IMR-90 (cell line): ENCODE data around the gene SCGB3A2. TPM values are rescaled to one million over a fixed set of nuclear protein-coding genes. Genes with fewer than 3 reads are reported as not detected.

ENCODE experiments used
- ATAC-seq: fragments of 200-7000 bp; cut with Tn5 transposase; 2 replicates; pipeline ENCODE4 v1.9.1; 2020; ENCODE audit warnings: low read depth, mild to moderate bottlenecking, moderate library complexity
- BruUV-seq: library from RNA; stranded (reverse); fragments of 400-500 nt; replicated peaks from 2 replicates; lab custom pipeline; 2021; lab: Mats Ljungman, UMichigan
- CTCF ChIA-PET: fragments of 300-600 bp; formaldehyde crosslinking; extraction: SDS; loops from one replicate; lab custom pipeline; 2021; ENCODE audit warnings: antibody characterized with exemption; lab: Yijun Ruan, JAX
- POLR2A ChIA-PET: fragments of 300-600 bp; sonication (Branson Sonifier 250); formaldehyde crosslinking; loops from one replicate; lab custom pipeline; 2022; ENCODE audit warnings: antibody characterized with exemption; ENCODE audit not compliant: unreplicated experiment; lab: Charles Lee
- DNase-seq: peaks from one replicate; pipeline ENCODE4 v3.0.0; 2013
- H2AFZ ChIP-seq: replicated peaks from 2 replicates; pipeline ENCODE3; 2013; ENCODE audit warnings: low read length, mild to moderate bottlenecking; ENCODE audit not compliant: poor library complexity
- H2AK5ac ChIP-seq: 2 replicates; pipeline ENCODE4 v1.6.1; 2013; ENCODE audit warnings: low read depth, low read length, inconsistent platforms
- H2AK9ac ChIP-seq: replicated peaks from 2 replicates; pipeline ENCODE3; 2013; ENCODE audit warnings: mild to moderate bottlenecking, low read depth, low read length, moderate library complexity; ENCODE audit not compliant: poor library complexity
- H2BK120ac ChIP-seq: 2 replicates; pipeline ENCODE4 v1.6.1; 2013; ENCODE audit warnings: low read depth, low read length, inconsistent platforms
- H2BK15ac ChIP-seq: 3 replicates; pipeline ENCODE4 v1.6.1; 2013; ENCODE audit warnings: low read depth, low read length, inconsistent platforms
- H2BK20ac ChIP-seq: 2 replicates; pipeline ENCODE4 v1.6.1; 2013; ENCODE audit warnings: low read depth, mild to moderate bottlenecking, inconsistent platforms, low read length, moderate library complexity
- H2BK5ac ChIP-seq: 2 replicates; pipeline ENCODE4 v1.6.1; 2013; ENCODE audit warnings: mild to moderate bottlenecking, low read depth, low read length, inconsistent platforms; ENCODE audit not compliant: poor library complexity, severe bottlenecking
- H3K14ac ChIP-seq: replicated peaks from 2 replicates; pipeline ENCODE4 v1.6.1; 2013; ENCODE audit warnings: low read depth, low read length, inconsistent platforms
- H3K18ac ChIP-seq: 2 replicates; pipeline ENCODE4 v1.6.1; 2013; ENCODE audit warnings: low read depth, low read length, control low read depth
- H3K23ac ChIP-seq: 2 replicates; pipeline ENCODE4 v1.6.1; 2013; ENCODE audit warnings: low read depth, low read length, inconsistent platforms
- H3K27ac ChIP-seq: 2 replicates; pipeline ENCODE4 v1.5.1; 2013; ENCODE audit warnings: mild to moderate bottlenecking, control low read depth, low read length; ENCODE audit not compliant: insufficient read depth
- H3K27me3 ChIP-seq: 2 replicates; pipeline ENCODE4 v1.6.1; 2013; ENCODE audit warnings: low read length; ENCODE audit not compliant: control insufficient read depth, insufficient read depth
- H3K36me3 ChIP-seq: 2 replicates; pipeline ENCODE4 v1.6.1; 2013; ENCODE audit warnings: low read length, mixed read lengths; ENCODE audit not compliant: control insufficient read depth, insufficient read depth
- H3K4ac ChIP-seq: 2 replicates; pipeline ENCODE4 v1.6.1; 2013; ENCODE audit warnings: low read depth, low read length, inconsistent platforms
- H3K4me1 ChIP-seq: 2 replicates; pipeline ENCODE4 v1.6.1; 2013; ENCODE audit warnings: low read length, mixed read lengths; ENCODE audit not compliant: control insufficient read depth, insufficient read depth
- H3K4me2 ChIP-seq: 2 replicates; pipeline ENCODE4 v1.6.1; 2013; ENCODE audit warnings: low read depth, mild to moderate bottlenecking, control low read depth, low read length, moderate library complexity
- H3K4me3 ChIP-seq: 2 replicates; pipeline ENCODE4 v1.5.1; 2013; ENCODE audit warnings: low read depth, mild to moderate bottlenecking, control low read depth, low read length, moderate library complexity; ENCODE audit not compliant: insufficient read depth
- H3K56ac ChIP-seq: 2 replicates; pipeline ENCODE4 v1.6.1; 2013; ENCODE audit warnings: low read length, inconsistent platforms; ENCODE audit not compliant: insufficient read depth; ENCODE audit errors: extremely low read depth
- H3K79me1 ChIP-seq, 2 experiments: 2 replicates each; pipeline ENCODE4 v1.6.1; 2013; ENCODE audit warnings: low read length in 2 of 2, inconsistent platforms in 1 of 2, low read depth in 1 of 2
- H3K9ac ChIP-seq: 2 replicates; pipeline ENCODE4 v1.6.1; 2013; ENCODE audit warnings: low read depth, low read length, control low read depth
- H3K9me1 ChIP-seq: 2 replicates; pipeline ENCODE4 v1.6.1; 2013; ENCODE audit warnings: low read length, inconsistent platforms; ENCODE audit not compliant: insufficient read depth
- H3K9me3 ChIP-seq: 2 replicates; pipeline ENCODE4 v1.6.1; 2013; ENCODE audit warnings: low read length; ENCODE audit not compliant: control insufficient read depth, insufficient read depth
- H4K20me1 ChIP-seq: 2 replicates; pipeline ENCODE4 v1.6.1; 2013; ENCODE audit warnings: low read length, inconsistent platforms; ENCODE audit not compliant: insufficient read depth
- H4K5ac ChIP-seq: 2 replicates; pipeline ENCODE4 v1.6.1; 2013; ENCODE audit warnings: mild to moderate bottlenecking, low read depth, low read length, control low read depth
- H4K8ac ChIP-seq, 2 experiments: 2 replicates each; pipeline ENCODE4 v1.6.1; 2013; ENCODE audit warnings: low read depth in 2 of 2, low read length in 2 of 2, control low read depth in 1 of 2, inconsistent platforms in 1 of 2
- H4K91ac ChIP-seq: 2 replicates; pipeline ENCODE4 v1.6.1; 2013; ENCODE audit warnings: low read depth, low read length, inconsistent platforms; ENCODE audit not compliant: insufficient read depth
- CHD1 ChIP-seq: IDR thresholded peaks from 2 replicates; pipeline ENCODE4 v1.6.1; 2012; ENCODE audit warnings: low read depth, low read length, improper control_type of control experiment
- FOS ChIP-seq: fragments of 150-350 bp; IDR thresholded peaks from 2 replicates; pipeline ENCODE4 v1.6.1; 2016; ENCODE audit warnings: low read depth, low read length
- POLR2A ChIP-seq: IDR thresholded peaks from 2 replicates; pipeline ENCODE4 v1.6.1; 2012; ENCODE audit warnings: mild to moderate bottlenecking, low read depth, low read length
- RAD21 ChIP-seq: IDR thresholded peaks from 2 replicates; pipeline ENCODE4 v1.6.1; 2012; ENCODE audit warnings: low read length, improper control_type of control experiment
- WGBS, 2 experiments: methylation state at CpG; one replicate each; pipeline versions ENCODE4 v1.1.5 to v1.1.7; 2013; ENCODE audit warnings: missing lambda C conversion rate in 2 of 2; ENCODE audit not compliant: insufficient read length in 1 of 2; ENCODE audit errors: extremely low coverage in 2 of 2; 5-methylcytosine and 5-hydroxymethylcytosine counted together
- dilution Hi-C: fragments of 300-500 bp; cut with HindIII; formaldehyde crosslinking; loops from one replicate; pipeline ENCODE4 v1.14.3; 2018; ENCODE audit warnings: low sequenced_read_pairs; ENCODE audit not compliant: unreplicated experiment
- in situ Hi-C: fragments of 300-500 bp; cut with MboI; formaldehyde crosslinking; loops from 3 replicates; pipeline ENCODE4 v1.14.3; 2019; ENCODE audit warnings: low sequenced_read_pairs, inconsistent platforms, mixed read lengths
- intact Hi-C: fragments of 100-400 bp; cut with micrococcal nuclease; formaldehyde crosslinking; loops from 2 replicates; pipeline ENCODE4 v1.10.0; 2022
- polyA plus RNA-seq, 3 experiments: library from polyadenylated mRNA; depleted of rRNA; stranded (reverse); fragments of >200 nt; gene quantifications; 2 replicates each; pipeline ENCODE4 v1.2.3, GENCODE V29; 2012; ENCODE audit warnings: low replicate concordance in 1 of 3
- total RNA-seq: library from RNA; depleted of rRNA; stranded (reverse); fragments of >200 nt; gene quantifications from 2 replicates; pipeline ENCODE4 v1.2.3, GENCODE V29; 2012

SCGB3A2 gene
- total and polyA plus RNA-seq, 2 of the 4 experiments (the other 2 are of a cell fraction) = not detected

DNA sequence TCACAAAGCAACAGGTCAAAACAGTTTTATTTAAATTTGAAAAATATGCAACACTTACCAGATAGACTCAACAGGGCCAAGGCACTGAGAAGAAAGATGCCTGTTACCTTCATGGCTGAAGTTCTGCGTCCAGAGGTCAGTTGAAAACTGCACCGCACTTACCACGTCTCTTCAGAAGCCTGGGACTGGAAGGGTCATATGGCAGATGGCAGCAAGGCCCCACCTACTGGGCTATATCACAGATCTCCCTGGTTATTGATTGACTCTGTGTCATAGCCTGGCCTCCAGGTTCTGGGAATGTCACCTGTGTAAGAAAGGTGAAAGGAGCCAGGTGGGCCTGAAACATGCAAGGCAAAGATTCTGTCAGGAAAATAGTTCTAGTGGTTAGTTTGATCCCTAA, 47.0 kb upstream of the SCGB3A2 start, which contains the start of gene SPINK1:
TSS of gene SPINK1 (minus strand) at position 207 of the 400 bp plus-strand sequence. CDS start at position 113, 94 bp downstream.
- no peak for DNase-seq
- Histone ChIP-seq H3K9ac (no peak within 1 kb of the TSS), H3K27me3 (peaks cover 2% of the 10 kb centered on the region; the same call in 1 of the 2 replicates), H4K91ac (no peak within 1 kb of the TSS), H3K14ac (no peak within 1 kb of the TSS), H2BK15ac (no peak within 1 kb of the TSS), H3K9me3 (no peaks in the 10 kb centered on the region), H4K8ac (no peak within 1 kb of the TSS), H4K20me1 (no peaks in the 10 kb centered on the region), H3K79me1 (no peaks in the 10 kb centered on the region), H2BK20ac (no peak within 1 kb of the TSS), H2BK120ac (no peak within 1 kb of the TSS), H3K36me3 (no peaks in the 10 kb centered on the region), H3K18ac (no peak within 1 kb of the TSS), H3K4ac (no peak within 1 kb of the TSS), H3K27ac (no peak within 1 kb of the TSS), H3K56ac (no peak within 1 kb of the TSS), H3K4me3 (no peak within 1 kb of the TSS), H3K23ac (no peak within 1 kb of the TSS), H3K9me1 (no peaks in the 10 kb centered on the region), H3K4me2 (no peak within 1 kb of the TSS), H2BK5ac (no peak within 1 kb of the TSS), H2AK5ac (no peak within 1 kb of the TSS), H2AK9ac (no peak within 1 kb of the TSS), H2AFZ (no peak within 1 kb of the TSS), H4K5ac (no peak within 1 kb of the TSS), H3K4me1 (no peaks in the 10 kb centered on the region)
- dilution Hi-C loops (no loop called here), in situ Hi-C loops (no loop called here), intact Hi-C loops (no loop called here)
- CTCF ChIA-PET = interaction anchor here (0.6 kb wide), 1 partner anchor 731 kb away, joined by 3 read pairs; no protein-coding TSS in a partner anchor
- no peak for ATAC-seq
- POLR2A ChIA-PET = no interaction called here
- WGBS, 2 experiments = no CpG with 5 or more reads among the region's 3 CpGs
- TF ChIP-seq FOS (no peak), RAD21 (no peak), CHD1 (no peak), POLR2A (no peak)
- BruUV-seq = no TSS peak
